Epithelial cell of proximal tubule (primary cell): ENCODE data around the gene FAM20C. TPM values are rescaled to one million over a fixed set of nuclear protein-coding genes. Genes with fewer than 3 reads are reported as not detected.

Source experiments
- DNase-seq: peaks from one replicate; pipeline ENCODE4 v3.0.0-alpha.2; 2011; ENCODE audit warnings: low read depth
- H3K4me3 ChIP-seq: 2 replicates; pipeline ENCODE4 v1.5.1; 2011; ENCODE audit warnings: low read depth, mild to moderate bottlenecking, low read length
- total RNA-seq: library from RNA; depleted of rRNA; stranded (reverse); fragments of >200 nt; gene quantifications from 2 replicates; pipeline ENCODE4 v1.2.3, GENCODE V29; 2015
- TF ChIP-seq, protein P1 (sequence below): conservative IDR thresholded peaks from 2 replicates; pipeline ENCODE4 v1.5.1; 2012; ENCODE audit warnings: low read depth, mild to moderate bottlenecking, low read length

FAM20C gene
- total RNA-seq, 1 donor from 2014 or later = 84.2 TPM

DNA sequence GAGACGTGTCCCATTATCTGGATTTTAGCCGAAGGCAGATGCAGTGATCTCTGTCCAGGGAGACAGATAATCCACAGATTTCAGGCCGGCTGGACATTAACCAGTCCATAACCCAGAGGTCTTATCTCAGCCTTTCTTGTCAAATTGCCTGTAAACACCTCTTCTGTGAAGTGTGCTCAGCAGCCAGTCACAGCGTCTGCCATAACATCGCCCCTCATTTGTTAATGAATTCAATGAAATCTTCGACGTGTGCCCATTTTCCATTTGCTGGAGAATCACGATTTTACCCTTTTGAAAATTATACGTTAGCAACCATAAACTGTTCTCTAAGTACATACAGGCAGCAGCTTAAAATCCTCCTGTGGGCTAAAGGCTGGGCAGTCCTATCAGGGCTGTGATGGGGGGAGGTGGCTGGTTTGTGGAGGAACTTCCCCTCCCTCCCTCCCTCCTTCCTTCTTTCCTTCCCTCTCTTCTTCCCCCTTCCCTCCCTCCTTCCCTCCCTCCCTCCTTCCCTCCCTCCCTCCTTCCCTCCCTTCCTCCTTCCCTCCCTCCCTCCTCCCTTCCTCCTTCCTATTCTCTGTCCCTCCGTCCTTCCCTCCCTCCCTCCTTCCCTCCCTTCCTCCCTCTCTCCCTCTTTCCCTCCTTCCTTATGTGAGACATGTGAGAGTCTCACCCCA, 26.6 kb upstream of the FAM20C start:
- H3K4me3 ChIP-seq = no peak overlapping the region
- TF ChIP-seq, protein P1, sequence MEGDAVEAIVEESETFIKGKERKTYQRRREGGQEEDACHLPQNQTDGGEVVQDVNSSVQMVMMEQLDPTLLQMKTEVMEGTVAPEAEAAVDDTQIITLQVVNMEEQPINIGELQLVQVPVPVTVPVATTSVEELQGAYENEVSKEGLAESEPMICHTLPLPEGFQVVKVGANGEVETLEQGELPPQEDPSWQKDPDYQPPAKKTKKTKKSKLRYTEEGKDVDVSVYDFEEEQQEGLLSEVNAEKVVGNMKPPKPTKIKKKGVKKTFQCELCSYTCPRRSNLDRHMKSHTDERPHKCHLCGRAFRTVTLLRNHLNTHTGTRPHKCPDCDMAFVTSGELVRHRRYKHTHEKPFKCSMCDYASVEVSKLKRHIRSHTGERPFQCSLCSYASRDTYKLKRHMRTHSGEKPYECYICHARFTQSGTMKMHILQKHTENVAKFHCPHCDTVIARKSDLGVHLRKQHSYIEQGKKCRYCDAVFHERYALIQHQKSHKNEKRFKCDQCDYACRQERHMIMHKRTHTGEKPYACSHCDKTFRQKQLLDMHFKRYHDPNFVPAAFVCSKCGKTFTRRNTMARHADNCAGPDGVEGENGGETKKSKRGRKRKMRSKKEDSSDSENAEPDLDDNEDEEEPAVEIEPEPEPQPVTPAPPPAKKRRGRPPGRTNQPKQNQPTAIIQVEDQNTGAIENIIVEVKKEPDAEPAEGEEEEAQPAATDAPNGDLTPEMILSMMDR = no peak
- no peak for DNase-seq

DNA sequence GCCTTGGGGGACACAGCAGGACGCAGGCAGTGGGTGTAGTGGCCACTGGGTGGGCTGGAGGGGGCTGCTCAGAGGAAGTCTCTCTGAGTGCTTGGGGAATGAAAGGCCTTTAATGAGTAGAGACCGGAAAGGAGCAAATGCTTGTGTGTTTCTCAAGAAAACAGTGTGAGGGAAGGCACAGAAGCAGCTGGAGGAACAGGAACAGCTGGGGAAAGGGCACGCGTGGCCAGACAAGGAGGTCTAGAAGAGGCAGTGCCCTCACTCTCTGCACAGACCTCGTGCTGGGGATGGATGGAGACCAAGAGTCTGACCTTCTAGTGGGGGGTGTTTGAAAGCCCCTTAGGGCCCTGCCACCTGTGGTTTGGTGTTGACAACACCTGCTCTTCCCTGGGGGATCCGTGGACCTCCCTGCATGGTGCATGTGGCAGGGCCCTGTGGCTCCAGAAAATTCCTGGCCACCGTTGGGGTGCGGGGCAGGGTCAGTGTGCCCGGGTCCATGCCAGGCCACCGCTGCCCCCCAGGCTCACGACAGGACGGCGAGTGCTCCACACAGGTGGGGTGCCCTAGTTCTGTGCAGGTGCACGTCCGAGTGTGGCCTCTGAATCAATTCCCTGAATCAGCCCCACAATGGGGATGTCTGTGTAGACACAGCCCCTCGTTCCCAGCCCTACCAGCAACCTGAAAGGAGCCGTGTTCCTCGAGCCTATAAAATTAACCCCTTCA, 25.9 kb upstream of the FAM20C start:
- DNase-seq = no peak
- TF ChIP-seq, protein P1 = no peak
- H3K4me3 ChIP-seq = no peak overlapping the region

DNA sequence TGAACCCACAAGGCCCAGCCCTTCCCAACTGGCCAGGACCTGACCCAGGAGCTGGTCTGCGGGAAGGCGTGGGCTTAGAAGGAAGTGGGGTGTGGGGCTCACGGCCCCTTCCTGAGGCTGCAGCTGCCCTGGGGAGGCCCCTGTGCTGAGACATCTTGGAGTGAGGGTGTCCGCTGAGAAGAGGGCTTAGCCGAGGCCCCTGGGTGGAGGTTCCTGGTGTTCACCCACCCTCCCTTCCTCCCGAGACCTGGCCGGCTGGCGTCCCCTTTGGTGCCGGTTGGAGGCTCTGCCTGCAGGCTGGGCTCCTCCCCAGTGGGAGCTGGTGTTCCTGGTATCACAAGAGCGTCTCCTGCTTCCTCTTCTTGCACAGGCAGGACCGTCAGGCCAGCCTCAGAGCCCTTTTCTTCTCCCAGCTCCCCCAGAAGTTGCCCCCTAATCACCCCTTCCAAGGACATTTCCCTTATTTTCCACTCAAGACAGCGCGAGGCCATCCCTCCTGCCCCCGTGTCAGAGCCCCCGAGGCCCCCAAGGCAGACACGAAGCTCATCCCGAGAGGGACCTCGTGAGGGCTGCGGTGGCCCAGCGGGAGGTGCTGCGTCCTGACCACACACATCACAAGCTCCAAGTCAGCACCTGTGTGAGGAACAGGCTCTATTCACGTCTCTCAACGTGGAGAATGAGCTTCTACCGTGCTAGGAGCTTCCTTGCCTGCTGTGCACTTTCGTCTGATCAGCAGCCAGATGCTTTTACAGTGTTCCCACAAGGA, 25.1 kb upstream of the FAM20C start:
- DNase-seq = no peak
- H3K4me3 ChIP-seq = no peak overlapping the region
- TF ChIP-seq, protein P1 = no peak

DNA sequence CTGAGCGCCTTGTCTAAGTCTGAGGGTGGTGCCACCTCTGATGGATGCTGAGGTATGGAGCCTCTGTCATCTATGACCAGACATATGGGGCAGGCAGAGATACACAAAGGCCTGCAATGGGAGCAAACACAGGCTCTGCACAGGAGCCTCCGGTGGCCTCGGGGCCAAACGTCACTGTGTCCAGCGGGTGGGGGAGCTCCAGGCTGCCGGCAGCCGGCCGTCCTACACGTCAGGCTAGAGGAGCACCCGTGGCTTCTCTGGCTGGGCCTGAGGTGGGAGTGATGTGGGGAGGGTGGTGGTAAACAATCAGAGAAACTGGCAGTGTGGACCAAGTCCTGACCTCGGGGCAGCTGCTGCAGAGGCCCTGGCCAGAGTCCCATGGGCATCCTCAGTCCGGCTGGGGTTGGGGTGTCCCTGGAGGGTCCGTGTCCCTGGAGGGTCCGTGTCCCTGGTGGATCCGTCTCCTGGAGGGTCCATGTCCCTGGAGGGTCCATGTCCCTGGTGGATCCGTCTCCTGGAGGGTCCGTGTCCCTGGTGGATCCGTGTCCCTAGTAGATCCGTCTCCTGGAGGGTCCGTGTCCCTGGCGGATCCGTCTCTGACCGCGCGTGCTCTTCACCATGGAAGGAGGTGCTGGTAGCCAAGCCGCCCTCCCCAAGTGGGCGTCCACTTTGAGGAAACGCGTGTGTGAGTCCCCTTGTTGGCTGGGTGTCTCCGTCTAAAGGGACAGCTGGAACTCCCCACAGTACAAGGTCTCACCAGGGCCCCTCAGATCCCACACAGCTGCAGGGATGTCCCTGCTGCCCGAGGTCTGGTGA, 24.2 kb upstream of the FAM20C start:
- TF ChIP-seq, protein P1 = no peak
- DNase-seq = no peak
- no peak overlapping the region for H3K4me3 ChIP-seq

DNA sequence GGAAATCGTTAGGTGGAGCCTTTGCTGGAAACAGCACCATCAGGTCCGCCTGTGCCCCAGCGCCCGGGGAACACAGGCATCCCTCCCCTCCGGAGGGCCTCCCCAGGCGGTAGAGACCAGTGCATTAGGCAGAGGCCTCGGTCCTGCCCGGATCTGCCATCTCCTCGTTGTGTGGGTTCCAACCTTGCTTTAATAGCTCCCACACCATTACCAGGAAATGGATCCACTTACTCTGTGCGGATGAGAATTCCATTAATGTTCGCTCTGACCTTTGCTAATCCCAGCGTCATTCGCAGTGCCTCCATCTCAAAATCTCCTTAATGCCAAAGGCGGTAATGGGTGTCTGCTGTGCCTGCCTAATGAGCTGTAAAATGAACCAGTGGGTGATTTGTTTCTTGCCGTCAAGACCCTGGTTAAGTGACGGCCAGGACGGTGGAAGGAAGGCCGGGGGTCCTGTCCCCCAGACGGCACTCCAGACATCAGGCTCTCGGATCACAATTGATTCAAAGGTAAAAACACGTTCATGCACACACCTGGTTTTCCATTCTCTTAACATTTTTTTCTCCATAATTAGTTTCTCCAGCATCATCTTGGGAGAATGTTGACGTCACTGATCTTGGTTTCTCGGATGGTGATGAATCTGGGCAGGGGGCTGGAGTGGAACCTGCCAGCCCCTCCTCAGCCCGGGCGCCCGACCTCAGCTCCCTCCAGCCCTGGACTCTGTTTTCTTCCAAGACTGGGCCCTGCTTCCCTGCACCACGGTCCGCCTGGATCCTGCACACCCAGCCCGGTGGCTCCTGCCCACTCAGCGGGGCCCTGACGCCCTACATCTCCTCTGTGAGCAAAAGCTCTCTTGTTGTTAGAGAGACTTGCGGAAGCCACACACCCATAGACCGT, 22.8 kb upstream of the FAM20C start:
- H3K4me3 ChIP-seq = no peak overlapping the region
- no peak for DNase-seq
- TF ChIP-seq, protein P1 = no peak
